ELF-1 (cell line): Measurements from ENCODE around the gene MAPK4.

Source experiments
- DNase-seq: peaks from one replicate; pipeline ENCODE4 v3.0.0-alpha.2; 2016; ENCODE audit warnings: low read depth, low spot score

MAPK4 gene

DNA sequence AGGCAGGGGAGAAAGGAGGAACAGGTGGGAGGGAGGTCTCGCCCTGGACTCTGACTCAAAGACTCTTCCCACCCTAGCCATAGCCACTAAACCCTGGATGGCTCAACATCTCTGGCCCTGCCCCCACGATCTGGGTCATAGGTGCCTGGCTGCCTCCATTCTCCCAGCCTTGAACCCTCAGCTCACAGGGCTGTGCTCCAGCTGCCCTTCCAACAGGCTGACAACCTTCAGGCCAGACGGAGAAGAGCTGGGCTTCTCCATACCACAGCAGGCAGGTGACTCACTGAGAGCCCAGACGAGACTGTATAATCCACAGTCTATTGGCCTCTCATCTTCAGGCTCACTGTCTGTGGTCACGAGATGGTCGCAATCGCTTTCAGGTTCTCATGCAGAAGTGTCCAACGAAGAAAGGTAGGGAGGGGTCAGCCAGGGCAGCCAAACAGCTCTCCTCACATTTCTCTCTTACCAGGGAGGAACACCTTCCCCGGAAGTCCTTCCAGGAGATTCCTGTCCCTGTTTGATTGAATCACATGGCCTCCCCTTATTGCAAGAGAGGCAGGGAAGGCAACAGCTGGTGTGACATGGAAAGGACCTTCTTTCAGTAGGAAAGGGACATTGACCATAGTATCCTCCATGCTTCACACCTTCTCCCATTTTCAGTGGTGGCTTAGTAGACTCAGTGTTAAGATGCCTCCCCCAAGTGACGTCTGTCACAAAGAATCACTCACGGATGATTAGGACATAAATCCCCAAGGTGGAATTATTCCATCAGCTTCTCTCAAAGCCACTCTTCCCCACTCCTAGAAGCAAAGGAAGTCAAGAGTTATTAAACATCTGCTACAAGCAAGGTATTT lies 159.8 kb downstream of the MAPK4 start:
- no peak for DNase-seq

DNA sequence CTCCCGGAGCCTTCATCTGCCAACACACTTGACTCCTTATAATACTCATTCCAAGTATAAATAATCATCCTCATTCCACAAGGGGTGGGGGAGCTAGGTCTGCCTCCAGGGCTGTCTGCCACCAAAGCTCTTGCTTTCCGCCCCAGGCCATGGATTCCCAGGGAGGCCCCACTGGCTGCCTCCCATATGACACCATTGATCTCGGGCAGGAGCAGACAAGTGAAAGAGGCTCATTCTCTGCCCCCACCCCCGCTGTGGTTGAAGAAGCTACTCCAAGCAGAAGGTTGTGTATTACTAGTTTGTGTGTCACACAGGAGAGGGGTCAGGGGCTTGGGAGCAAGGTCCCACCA lies 160.4 kb downstream of the MAPK4 start:
- peak; percentile 64 for DNase-seq

DNA sequence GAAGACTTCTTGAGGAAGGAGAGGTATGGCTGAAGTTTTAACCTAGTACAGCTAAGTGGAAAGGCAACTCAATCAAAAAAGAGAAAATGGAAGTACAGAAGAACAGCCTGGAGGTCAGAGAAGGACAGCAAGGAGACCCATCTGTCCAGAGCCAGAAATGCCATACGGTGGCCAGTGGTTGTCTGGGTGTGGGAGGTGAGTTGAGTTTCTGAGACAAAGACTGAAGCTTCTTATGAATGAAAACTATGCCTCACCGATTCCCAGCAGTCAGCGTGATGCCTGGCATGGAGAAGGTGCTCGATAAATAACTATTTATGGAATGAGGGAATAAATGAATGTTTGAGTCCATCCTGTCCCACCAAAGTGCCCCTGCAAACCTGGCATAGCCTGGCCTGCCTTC lies 161.1 kb downstream of the MAPK4 start:
- DNase-seq = no peak

DNA sequence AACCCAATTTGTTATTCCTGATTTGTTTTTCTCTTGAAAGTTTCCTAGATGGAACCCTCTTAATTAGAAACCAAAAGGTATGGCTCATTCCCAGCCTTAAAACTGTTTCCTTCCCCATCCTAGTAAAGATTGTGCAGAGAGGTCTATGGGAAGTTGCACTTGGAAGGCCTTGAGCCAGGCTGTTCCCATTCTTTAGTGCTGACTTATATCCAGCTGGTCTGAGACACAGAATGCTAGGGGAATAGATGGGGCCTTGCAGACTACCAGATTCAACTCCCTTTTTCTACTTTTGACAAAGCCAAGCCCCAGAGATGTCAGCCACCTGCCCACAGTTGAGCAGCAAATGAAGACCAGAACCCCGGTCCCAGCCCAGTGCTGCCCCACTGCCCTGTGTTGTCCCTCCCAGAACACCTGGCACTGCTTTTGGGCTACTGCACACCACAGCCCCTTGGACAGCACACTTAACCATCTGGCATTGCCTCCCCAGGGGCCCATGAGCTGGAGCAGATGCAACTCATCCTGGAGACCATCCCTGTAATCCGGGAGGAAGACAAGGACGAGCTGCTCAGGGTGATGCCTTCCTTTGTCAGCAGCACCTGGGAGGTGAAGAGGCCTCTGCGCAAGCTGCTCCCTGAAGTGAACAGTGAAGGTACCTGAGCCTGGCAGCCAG lies 161.7 kb downstream of the MAPK4 start:
- DNase-seq = no peak

DNA sequence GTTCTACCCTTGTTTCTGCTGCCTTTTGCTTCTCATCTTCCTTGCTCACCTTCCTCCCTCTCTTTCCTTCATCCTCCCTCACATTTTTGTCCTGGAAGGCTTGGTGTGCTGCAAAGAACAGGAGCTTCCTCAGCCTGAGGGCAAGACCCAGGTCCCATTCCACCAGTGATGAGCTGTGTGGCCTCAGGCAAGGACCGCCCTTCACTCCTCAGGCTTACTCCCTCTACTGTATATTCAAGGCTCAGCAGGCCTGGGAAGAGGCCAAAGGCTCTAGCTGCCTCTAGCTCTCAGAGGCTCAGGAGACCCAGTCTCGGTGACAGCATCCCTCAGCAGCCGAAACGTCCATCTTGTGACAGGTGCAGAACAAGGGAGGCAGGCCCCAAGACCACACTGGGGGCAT lies 162.4 kb downstream of the MAPK4 start:
- peak; percentile 89 for DNase-seq

DNA sequence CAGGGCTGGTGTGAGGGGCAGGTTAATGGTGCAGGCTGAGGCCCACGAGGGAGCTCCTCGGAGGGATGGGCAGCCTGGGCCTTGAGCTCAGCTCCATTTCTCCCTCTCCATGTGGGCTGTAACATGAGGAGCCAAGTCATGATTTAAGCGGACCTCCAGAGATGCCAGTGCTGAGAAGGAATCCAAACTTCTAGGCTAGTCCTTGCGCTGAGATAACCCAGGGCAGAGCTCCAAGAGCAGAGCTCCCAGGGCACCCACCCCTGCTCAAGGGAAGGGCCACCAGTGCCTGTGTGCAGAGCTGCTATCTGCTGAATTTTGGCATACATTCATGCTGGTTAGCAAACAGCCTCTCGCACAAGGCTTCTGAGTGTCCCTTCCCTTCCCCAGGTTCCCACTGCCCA lies 164.9 kb downstream of the MAPK4 start:
- DNase-seq = no peak

DNA sequence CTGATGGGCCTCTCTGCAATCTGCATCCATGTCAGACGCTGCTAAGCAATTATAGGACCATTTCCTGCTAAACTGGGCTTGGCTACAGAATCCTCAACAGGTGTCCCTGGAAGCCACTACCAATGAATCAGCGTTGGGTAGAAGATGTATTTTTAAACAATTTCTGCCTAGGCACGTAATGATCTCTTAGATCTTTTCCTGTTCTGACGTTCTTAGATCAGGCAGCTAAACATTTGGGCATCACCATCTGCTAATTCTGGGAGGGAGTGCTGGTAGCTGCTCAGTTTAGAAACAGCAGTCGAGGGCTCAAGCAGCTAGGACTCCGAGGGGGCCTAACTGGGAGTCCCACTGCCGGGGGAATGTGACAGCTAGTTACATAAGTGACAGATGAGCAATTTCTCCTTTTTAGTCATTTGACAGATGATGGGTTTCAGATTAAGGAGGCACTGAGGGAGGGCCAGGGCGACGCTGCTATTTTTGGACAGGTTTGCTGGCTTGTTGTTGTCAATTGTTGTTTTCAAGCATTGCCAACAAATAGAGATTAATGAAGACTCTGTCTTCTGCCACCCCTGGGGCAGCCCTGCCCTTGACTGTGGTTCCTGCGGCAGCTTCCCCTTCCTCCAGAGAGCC lies 167.2 kb downstream of the MAPK4 start:
- DNase-seq = no peak

DNA sequence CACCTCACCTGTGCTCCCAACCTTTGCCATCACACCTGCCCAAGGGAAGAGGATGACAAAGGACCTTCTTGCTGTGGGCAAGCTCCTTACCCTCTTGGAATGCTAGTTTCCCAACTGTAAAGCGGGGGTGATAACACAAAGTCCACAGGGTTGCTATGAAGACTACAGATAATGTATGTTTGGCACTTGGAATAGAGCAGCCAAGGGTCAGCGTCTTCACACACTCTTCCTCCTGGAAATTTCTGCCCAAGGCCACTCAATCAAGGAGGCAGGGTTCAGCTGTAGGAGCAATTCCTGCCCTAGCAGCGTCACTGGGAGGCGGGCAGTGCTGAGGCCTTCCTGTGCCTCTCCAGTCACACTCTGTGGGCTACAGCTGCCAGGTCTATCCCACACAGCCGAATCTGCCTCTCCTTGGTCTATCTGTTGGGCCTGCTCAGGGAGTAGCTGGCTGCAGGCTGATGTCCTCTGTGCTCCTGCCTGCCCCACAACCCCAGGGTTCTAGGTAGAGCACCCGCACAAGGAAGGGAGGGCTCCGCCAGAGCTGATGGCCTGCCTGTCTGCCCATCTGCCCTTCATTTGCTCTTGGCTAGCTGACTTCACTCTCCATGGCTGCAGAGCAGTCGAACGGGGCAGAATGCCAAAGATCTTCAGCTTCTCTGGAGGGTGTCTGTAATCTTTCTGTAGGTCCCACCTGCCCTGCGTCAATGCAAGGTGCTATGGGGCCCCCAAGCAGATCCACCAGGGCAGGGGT lies 168.0 kb downstream of the MAPK4 start:
- DNase-seq = no peak

DNA sequence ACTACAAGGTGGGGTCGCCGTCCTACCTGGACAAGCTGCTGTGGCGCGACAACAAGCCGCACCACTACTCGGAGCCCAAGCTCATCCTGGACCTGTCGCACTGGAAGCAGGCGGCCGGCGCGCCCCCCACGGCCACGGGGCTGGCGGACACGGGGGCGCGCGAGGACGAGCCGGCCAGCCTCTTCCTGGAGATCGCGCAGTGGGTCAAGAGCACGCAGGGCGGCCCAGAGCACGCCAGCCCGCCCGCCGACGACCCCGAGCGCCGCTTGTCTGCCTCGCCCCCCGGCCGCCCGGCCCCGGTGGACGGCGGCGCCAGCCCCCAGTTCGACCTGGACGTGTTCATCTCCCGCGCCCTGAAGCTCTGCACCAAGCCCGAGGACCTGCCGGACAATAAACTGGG lies 169.5 kb downstream of the MAPK4 start:
- DNase-seq = no peak

DNA sequence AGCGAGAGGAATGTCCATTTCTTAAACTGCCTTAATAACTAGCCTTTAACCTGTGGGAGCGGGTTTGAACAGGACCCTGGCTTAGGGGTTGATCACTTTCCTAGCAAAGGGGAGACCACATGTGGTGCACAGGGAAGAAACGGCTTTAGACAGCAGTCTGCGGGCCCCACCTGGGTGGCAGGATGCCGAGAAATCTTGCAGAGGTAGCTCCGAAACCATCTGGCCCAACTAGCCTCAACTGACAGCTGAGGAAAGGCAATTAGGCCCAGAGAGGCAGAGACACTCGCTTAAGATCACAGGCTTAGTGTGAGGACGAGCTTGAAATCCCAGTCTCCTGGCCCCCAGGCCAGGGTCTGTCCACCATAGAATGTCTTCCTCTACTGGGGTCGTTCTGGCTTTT lies 170.1 kb downstream of the MAPK4 start:
- DNase-seq = no peak

DNA sequence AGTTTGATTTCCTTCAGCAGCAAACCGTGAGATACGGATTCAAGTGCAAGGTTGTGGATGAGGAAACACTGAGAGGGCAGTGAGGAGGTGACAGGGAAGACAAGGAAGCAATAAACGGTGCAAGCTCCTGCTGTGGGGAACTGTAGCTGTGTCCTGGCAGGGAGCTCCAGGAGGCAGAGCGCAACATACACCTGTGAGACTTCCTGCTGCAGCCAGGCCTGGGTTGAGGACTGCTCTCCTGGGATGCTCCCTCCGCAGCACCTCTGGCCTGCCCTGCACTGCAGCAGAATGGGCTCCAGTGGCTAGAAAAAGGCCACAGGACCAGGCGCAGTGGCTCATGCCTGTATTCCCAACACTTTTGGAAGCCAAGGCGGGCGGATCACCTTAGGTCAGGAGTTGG lies 174.5 kb downstream of the MAPK4 start:
- no peak for DNase-seq

DNA sequence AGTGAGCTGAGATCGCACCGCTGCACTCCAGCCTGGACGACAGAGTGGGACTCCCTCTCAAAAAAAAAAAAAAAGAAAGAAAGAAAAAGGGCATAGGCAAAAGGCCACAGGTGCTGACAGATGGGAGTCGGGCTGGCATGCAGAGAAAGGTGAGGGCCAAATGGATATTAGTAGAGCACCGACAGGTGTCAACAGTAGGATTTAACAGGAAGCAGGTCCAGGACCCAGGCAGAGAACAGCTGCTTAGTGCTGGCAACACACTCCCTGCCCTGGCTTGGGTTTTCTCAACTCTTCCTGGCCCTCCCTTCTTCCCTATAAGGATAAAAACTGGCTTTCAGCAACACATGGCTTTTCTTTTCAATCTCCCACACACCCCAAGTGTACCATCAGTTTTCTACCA lies 175.0 kb downstream of the MAPK4 start:
- no peak for DNase-seq

DNA sequence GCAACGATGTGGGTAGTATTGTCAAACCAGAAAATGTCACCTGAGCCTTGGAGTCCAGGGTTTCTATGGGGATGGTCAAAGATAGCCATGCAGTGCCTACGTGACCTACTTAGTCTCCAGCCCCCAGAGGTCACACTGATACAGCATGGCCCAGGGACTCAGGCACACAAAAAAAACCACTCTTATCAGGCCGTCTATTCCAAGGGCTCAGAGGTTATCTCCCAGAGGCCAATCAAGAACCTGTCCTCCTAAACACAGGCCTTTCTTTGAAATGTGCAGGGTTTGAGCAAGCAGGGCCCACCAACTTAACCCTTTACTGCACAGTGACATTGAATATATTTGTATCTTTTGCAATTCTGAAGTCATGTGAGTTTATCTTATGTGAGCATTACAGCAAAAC lies 177.2 kb downstream of the MAPK4 start:
- DNase-seq = peak; percentile 77

DNA sequence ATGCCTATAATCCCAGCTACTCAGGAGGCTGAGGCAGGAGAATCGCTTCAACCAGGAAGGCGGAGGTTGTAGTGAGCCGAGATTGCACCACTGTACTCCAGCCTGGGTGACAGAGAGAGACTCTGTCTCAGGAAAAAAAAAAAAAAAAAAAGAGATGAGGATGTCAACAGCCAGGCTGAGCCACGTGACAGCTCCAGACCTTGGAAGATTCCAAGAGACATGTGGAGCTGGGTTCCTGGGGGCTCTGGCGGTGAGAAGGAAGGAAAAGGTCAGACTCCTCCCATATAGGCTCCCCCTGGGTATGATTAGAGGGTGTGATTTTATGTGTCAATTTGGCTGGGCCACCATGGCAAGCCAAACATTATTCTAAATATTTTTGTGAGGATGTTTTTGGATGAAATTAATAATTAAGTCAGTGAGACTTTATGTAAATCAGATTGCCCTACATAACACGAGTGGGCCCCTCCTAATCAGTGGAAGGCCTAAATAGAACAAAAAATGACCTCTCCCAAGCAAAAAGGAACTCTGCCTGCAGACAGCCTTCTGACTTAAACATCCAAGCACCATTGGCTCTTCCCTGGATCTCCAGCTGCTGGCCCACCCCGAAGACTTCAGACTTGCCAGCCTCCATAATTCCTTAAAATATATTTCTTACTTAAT lies 178.3 kb downstream of the MAPK4 start:
- DNase-seq = no peak

DNA sequence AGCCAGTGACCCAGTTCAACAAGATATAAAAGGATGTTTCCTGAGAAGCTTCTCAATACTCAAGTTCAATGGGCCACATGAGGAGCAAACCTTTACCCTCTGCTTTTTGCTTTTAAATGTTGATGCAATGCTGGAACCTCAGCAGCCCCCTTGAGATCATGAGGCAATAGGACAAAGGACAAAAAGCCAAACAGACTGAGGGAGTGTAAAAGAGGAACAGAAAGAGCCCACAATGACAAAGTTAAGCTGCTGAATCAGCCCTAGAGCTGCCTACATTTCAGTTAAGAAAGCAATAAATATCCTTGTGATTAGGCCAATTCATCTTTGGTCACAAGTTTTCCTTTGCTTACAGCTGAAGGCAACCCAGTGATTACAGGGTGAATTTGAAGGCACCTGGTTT lies 183.1 kb downstream of the MAPK4 start:
- no peak for DNase-seq

DNA sequence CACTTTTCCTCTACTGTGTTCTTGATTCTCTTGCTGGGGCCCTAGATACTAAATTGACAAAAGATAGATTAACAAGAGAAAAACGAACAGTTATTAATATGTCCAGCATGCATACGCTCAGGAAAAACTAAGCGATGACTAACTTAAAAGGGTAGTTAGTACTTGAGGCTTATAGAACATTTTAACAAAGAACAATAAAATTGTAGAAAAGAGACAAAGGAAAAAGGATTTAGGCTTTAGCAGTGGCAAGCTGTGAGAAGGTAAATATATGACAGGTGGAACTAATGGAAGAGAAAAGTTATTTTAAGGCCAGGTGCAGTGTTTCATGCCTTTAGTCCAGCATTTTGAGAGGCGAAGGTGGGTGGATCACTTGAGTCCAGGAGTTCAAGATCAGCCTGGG lies 184.4 kb downstream of the MAPK4 start:
- DNase-seq = no peak

DNA sequence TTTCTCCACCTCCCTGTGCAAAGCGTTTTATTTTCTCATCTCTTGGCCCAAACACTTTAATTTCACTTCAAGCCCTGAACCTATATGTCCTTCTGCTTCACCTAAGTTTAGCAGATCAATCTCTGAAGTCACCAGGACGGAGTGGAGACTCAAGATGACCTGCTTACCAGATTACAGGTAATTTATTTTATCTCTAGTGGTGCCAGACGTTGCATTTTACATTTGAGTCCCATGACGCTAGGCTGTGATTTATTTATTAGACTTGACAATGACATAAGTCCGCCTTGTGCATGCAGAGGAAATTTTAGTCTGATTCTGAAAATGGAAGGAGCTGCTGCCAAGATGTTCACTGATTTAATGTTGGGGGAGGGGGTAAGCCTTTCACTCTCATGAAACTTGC lies 186.1 kb downstream of the MAPK4 start:
- no peak for DNase-seq

DNA sequence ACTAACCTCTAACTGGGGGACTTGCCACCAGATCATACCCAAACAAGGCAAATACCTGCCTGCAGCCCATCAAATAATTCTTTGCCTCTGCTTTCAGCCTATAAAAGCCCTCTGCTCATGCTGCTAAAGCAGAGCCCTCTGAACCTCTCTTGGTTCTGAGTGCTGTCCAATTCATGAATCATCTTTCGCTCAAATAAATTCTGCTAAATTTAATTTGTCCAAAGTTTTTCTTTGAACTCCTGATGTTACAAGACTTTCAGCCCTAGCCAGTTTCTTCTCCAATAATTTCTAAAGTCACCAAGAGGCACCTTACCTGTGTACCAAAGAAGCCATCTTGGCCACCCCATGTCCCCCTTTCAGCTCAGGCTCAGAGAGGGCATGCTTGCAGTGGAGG lies 188.0 kb downstream of the MAPK4 start:
- DNase-seq = no peak

DNA sequence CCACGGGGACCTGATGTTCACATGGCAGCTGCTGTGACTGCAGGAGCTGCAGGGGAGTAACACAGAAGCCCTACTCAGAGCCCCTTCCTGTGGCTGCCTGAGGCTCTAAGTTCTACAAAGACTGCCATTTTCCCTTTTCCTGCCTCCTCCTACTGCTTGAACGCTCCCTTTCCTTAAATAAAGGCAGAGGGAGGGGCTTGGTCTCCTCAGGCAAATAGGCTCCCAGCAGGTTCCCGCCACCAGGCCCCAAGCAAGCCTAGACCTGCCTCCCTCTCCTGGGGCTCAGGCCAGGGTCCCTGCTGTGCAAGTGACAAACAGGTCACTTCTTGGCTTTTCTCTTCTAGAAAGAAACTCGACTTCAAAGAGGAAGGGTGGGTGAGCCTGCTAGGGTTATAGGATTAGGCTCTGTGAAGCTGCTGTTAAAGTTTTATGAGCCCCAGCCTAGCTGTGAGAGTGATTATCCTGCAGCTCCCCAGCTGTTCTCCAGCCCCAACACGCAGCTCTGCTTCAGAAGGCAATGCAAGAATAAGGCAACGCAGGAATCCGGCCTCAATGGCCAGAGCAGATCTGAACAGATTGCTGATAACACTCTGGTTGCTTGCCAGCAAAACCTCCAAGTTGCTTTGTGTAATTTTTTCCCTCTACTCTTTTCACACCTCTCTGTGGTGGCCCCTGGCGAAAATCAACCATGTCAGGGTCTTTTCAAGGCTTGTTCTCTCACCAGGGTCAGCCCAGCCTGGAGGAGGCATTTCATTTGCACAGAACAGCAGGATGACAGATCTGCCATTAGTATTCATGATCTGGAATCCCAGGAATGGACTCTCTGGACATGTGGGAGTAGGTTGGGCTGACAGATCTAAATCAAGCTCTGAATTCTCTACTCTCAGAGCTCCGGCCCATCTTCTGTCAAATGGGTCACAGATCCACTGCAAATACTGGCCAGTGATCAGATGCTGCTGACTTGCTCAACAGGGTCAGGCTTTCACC lies 188.6 kb downstream of the MAPK4 start:
- peak; percentile 95 for DNase-seq

DNA sequence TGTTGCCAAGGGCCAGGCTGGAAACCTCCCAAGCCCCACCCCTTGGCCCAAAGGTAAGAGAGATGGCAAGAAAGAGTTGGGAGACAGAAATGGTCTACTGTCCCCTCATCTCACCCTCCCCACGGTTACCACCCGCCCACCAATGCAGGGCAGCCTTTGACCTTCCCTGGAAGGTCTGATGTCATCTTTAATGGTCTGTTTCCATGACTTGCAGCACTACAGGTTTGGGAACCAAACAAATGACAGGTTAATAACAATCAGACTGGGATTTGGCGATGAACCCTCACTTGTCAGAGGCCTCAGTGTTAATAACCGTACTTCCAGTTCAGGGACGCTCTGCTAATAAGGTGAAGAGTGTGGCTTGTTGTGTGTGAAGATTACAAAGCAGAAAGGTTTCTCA lies 189.5 kb downstream of the MAPK4 start:
- DNase-seq = peak; percentile 31

DNA sequence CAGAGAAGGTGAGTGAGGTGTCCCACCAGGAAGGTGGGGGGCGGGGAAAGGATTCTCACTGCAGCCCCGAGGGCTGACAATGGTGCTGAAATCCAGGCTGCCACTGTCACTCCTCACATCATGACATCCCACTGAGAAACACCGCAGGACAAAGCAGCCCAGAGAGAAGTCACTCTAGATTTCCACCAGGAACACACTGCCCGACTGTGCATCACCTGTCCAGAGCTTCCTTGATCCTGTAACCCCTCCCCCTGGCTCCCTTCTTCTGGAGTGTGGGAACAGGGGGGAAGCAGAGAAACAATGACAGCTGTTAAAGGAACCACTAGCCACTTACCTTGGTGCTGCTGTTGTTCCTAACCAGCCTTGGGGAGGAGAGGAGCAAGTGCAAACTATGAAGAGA lies 190.1 kb downstream of the MAPK4 start:
- peak; percentile 45 for DNase-seq
